ENCODE results near the gene CTNNA2. TPM values are rescaled to one million over a fixed set of nuclear protein-coding genes. Genes with fewer than 3 reads are reported as not detected.

The CTNNA2 gene
- polyA plus RNA-seq, 1 of the 3 experiments (the other 2 are of a cell fraction) = 0.30 TPM

DNA sequence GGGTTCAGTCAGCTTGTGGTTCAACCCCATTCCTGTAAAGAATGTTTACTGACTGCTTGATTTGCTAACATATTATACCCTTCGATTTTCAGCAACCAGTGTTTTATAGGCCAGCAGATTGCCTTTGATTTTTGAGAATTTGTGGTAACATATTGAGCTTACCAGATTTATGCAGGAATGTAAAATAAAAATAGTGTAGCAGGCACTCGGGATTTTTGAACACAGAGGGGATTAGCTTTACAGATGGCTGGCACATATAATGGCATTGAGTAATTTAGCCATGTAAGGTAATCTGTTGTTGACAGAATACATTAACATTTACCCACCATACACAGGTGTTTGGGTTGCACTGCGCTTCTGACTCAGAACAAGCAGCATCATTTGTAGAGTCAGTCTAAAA lies 437.7 kb downstream of the CTNNA2 start (continued):
- TF ChIP-seq, protein P1, sequence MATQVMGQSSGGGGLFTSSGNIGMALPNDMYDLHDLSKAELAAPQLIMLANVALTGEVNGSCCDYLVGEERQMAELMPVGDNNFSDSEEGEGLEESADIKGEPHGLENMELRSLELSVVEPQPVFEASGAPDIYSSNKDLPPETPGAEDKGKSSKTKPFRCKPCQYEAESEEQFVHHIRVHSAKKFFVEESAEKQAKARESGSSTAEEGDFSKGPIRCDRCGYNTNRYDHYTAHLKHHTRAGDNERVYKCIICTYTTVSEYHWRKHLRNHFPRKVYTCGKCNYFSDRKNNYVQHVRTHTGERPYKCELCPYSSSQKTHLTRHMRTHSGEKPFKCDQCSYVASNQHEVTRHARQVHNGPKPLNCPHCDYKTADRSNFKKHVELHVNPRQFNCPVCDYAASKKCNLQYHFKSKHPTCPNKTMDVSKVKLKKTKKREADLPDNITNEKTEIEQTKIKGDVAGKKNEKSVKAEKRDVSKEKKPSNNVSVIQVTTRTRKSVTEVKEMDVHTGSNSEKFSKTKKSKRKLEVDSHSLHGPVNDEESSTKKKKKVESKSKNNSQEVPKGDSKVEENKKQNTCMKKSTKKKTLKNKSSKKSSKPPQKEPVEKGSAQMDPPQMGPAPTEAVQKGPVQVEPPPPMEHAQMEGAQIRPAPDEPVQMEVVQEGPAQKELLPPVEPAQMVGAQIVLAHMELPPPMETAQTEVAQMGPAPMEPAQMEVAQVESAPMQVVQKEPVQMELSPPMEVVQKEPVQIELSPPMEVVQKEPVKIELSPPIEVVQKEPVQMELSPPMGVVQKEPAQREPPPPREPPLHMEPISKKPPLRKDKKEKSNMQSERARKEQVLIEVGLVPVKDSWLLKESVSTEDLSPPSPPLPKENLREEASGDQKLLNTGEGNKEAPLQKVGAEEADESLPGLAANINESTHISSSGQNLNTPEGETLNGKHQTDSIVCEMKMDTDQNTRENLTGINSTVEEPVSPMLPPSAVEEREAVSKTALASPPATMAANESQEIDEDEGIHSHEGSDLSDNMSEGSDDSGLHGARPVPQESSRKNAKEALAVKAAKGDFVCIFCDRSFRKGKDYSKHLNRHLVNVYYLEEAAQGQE (IDR thresholded peaks at IDR 0.05; ENCODE audit: low read depth, low read length) = no peak
- no peak for TF ChIP-seq FOXM1 (IDR thresholded peaks at IDR 0.05; ENCODE audit: low read depth)
- no peak for TF ChIP-seq FOSL2 (IDR thresholded peaks at IDR 0.05; ENCODE audit: borderline replicate concordance, low read depth)
- TF ChIP-seq MXI1 (IDR thresholded peaks at IDR 0.05; ENCODE audit: low read depth, low read length) = no peak
- TF ChIP-seq POLR2AphosphoS5 (IDR thresholded peaks at IDR 0.05; ENCODE audit: low read depth, low read length) = no peak

DNA sequence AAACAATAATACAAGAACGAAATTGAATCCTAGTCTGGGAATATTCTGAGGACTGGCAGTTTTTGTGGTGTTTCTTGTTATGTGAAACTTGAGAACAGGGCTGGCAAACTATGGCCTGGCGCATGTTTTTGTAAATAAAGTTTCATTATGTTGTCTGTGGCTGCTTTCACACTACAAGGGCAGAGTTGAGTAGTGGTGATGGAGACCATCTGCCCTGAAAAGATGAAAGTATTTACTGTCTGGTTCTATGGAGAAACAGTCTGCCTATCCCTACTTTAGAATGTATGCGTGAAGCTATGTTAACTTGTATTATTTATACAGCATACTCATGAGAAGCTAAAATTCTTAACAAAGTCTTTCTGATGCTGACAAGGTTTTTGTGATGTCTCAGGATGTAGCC lies 439.8 kb downstream of the CTNNA2 start:
- 49% methylated on average over 3 of the region's 3 CpGs for WGBS (ENCODE audit: low lambda C conversion rate)
- H3K79me2 ChIP-seq (ENCODE audit: insufficient read depth) = no peaks in the 10 kb centered on the region
- H3K27ac ChIP-seq (ENCODE audit: low read depth in 2 of 2, low read length in 1 of 2) = no peak overlapping the region
- no peak overlapping the region for H2AFZ ChIP-seq (ENCODE audit: low read depth)
- H4K20me1 ChIP-seq (ENCODE audit: insufficient read depth) = no peaks in the 10 kb centered on the region
- H3K27me3 ChIP-seq (ENCODE audit: insufficient read depth) = no peaks in the 10 kb centered on the region
- CTCF ChIA-PET = no interaction called here
- H3K36me3 ChIP-seq (replicated peaks in 1 of 2; ENCODE audit: control insufficient read depth in 1 of 2, insufficient read depth in 2 of 2, low read length in 1 of 2) = no peaks in the 10 kb centered on the region
- POLR2A ChIA-PET = no interaction called here
- H3K9ac ChIP-seq = no peak overlapping the region
- H3F3A ChIP-seq (replicated peaks; ENCODE audit: insufficient read depth) = no peaks in the 10 kb centered on the region
- DNase-seq = no peak
- H3K9me2 ChIP-seq = no peaks in the 10 kb centered on the region
- H3K4me3 ChIP-seq (ENCODE audit: low read depth in 2 of 2, low read length in 1 of 2) = no peak overlapping the region
- TF ChIP-seq CHD2 (IDR thresholded peaks at IDR 0.05; ENCODE audit: low read length, partially characterized antibody) (no peak), GATA2 (CRISPR knock-in tag; IDR thresholded peaks at IDR 0.05) (no peak), TEAD4 (IDR thresholded peaks at IDR 0.05; ENCODE audit: borderline replicate concordance, insufficient read depth) (no peak), NFIC (IDR thresholded peaks at IDR 0.05; ENCODE audit: borderline replicate concordance) (no peak), MXI1 (IDR thresholded peaks at IDR 0.05; ENCODE audit: low read depth, low read length) (no peak), RXRA (IDR thresholded peaks at IDR 0.05; ENCODE audit: borderline replicate concordance, low read depth) (no peak), TAF1 (IDR thresholded peaks at IDR 0.05; ENCODE audit: borderline replicate concordance, low read depth, low read length) (no peak)
- TF ChIP-seq, protein P2, sequence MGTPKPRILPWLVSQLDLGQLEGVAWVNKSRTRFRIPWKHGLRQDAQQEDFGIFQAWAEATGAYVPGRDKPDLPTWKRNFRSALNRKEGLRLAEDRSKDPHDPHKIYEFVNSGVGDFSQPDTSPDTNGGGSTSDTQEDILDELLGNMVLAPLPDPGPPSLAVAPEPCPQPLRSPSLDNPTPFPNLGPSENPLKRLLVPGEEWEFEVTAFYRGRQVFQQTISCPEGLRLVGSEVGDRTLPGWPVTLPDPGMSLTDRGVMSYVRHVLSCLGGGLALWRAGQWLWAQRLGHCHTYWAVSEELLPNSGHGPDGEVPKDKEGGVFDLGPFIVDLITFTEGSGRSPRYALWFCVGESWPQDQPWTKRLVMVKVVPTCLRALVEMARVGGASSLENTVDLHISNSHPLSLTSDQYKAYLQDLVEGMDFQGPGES (IDR thresholded peaks at IDR 0.05; ENCODE audit: low read depth, low read length) = no peak
- TF ChIP-seq, protein P3, sequence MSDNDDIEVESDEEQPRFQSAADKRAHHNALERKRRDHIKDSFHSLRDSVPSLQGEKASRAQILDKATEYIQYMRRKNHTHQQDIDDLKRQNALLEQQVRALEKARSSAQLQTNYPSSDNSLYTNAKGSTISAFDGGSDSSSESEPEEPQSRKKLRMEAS (IDR thresholded peaks at IDR 0.05; ENCODE audit: low read depth) = no peak
- TF ChIP-seq, protein P4, sequence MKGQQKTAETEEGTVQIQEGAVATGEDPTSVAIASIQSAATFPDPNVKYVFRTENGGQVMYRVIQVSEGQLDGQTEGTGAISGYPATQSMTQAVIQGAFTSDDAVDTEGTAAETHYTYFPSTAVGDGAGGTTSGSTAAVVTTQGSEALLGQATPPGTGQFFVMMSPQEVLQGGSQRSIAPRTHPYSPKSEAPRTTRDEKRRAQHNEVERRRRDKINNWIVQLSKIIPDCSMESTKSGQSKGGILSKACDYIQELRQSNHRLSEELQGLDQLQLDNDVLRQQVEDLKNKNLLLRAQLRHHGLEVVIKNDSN (IDR thresholded peaks at IDR 0.05; ENCODE audit: borderline replicate concordance, low read depth) = no peak
- no peaks in the 10 kb centered on the region for H3K9me3 ChIP-seq
- H3K4me2 ChIP-seq = no peak overlapping the region
- H3K4me1 ChIP-seq (ENCODE audit: control insufficient read depth in 1 of 2, insufficient read depth in 2 of 2, low read depth in 1 of 2, low read length in 1 of 2) = peaks cover 0 to 12% of the 10 kb centered on the region in 2 experiments; a peak in 2 of 4 replicates

Data from SK-N-SH (cell line).